ENCODE measurements around the gene SLC25A10.

DNA sequence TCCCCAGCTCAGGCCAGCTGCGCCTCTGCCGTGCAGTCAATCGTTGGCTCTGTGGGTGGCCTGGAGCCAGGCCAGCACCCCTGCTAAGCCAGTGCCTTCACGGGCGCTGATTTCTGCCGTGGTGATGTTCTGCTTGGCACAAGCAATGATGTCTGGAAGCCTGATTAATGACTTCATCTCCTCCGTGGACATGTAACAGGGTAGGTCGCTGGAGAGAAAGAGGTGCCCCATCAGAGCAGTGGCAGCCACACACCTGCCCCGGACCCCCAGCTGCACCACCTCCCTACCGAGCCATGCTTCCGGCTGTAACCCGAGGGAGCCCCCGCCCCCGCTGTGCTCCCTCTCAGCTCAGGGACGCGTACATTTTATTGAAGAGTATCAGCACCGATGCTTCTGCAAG lies 30.4 kb upstream of the SLC25A10 start:
- TF ChIP-seq POLR2A (IDR thresholded peaks at IDR 0.05; ENCODE audit: low read depth, low read length) (no peak), POLR2AphosphoS5 (IDR thresholded peaks at IDR 0.05; ENCODE audit: low read depth, low read length) (no peak), TAF1 (IDR thresholded peaks at IDR 0.05; ENCODE audit: low read depth, low read length) (no peak), SPI1 (IDR thresholded peaks at IDR 0.05; ENCODE audit: low read depth, low read length) (no peak)

All from GM12891 (cell line).